Panc1 (cell line): ENCODE data around the gene PDE4B. TPM values are rescaled to one million over a fixed set of nuclear protein-coding genes. Genes with fewer than 3 reads are reported as not detected.

Experiments
- ATAC-seq: fragments of 200-7000 bp; cut with Tn5 transposase; 2 replicates; pipeline ENCODE4 v1.9.1; 2020; ENCODE audit warnings: mild to moderate bottlenecking, moderate library complexity
- BruUV-seq: library from RNA; stranded (reverse); fragments of 400-500 nt; replicated peaks from 2 replicates; lab custom pipeline; 2021; lab: Mats Ljungman, UMichigan
- CTCF ChIA-PET: fragments of 300-600 bp; sonication (Branson Sonifier 250); formaldehyde crosslinking; loops from one replicate; lab custom pipeline; 2022; ENCODE audit warnings: antibody characterized with exemption; lab: Charles Lee
- POLR2A ChIA-PET: fragments of 300-600 bp; sonication (Branson Sonifier 250); formaldehyde crosslinking; loops from one replicate; lab custom pipeline; 2022; ENCODE audit warnings: antibody characterized with exemption; lab: Charles Lee
- DNase-seq: peaks from one replicate; pipeline ENCODE4 v3.0.0-alpha.2; 2010; ENCODE audit warnings: low read depth, low spot score
- H3K27ac ChIP-seq: 2 replicates; pipeline ENCODE4 v1.5.1; 2011; ENCODE audit warnings: mild to moderate bottlenecking, low read length, inconsistent platforms
- H3K27me3 ChIP-seq: fragments of 200-500 bp; sonication (Bioruptor generic); 2 replicates; pipeline ENCODE4 v1.6.0; 2014; ENCODE audit warnings: low read length, inconsistent platforms; ENCODE audit not compliant: control insufficient read depth, insufficient read depth
- H3K36me3 ChIP-seq: fragments of 200-500 bp; sonication (Bioruptor generic); 2 replicates; pipeline ENCODE4 v1.5.1; 2014; ENCODE audit warnings: inconsistent platforms, mild to moderate bottlenecking, low read length, moderate library complexity; ENCODE audit not compliant: control insufficient read depth, insufficient read depth
- H3K4me1 ChIP-seq: 2 replicates; pipeline ENCODE4 v1.5.1; 2011; ENCODE audit warnings: inconsistent platforms, mild to moderate bottlenecking, low read length, moderate library complexity; ENCODE audit not compliant: control insufficient read depth, insufficient read depth
- H3K4me3 ChIP-seq, 2 experiments: 2 replicates each; pipeline ENCODE4 v1.5.1; 2011 to 2012; ENCODE audit warnings: low read depth in 2 of 2, low read length in 2 of 2, mild to moderate bottlenecking in 2 of 2, inconsistent platforms in 1 of 2, moderate library complexity in 1 of 2
- H3K9me3 ChIP-seq: fragments of 200-500 bp; sonication (Bioruptor generic); 2 replicates; pipeline ENCODE4 v1.5.1; 2014; ENCODE audit warnings: low read depth, mild to moderate bottlenecking, inconsistent platforms, low read length, moderate library complexity; ENCODE audit not compliant: control insufficient read depth, insufficient read depth
- POLR2AphosphoS5 ChIP-seq: IDR thresholded peaks from 2 replicates; pipeline ENCODE4 v1.6.1; 2012; ENCODE audit warnings: mild to moderate bottlenecking, low read depth, low read length, moderate library complexity
- SIN3A ChIP-seq: IDR thresholded peaks from 2 replicates; pipeline ENCODE4 v1.6.1; 2012; ENCODE audit warnings: low read depth, mild to moderate bottlenecking, low read length, moderate library complexity, borderline replicate concordance; ENCODE audit not compliant: insufficient read depth
- TCF7L2 ChIP-seq: IDR thresholded peaks from 2 replicates; pipeline ENCODE4 v1.6.1; 2011; ENCODE audit warnings: mild to moderate bottlenecking, low read depth, low read length, inconsistent platforms
- in situ Hi-C: cut with HindIII; loops from 2 replicates; pipeline ENCODE4 v1.10.0; 2016; ENCODE audit warnings: low sequenced_read_pairs, low pct_unique_long_range_greater_than_20kb
- intact Hi-C: fragments of 100-400 bp; cut with micrococcal nuclease; formaldehyde crosslinking; loops from one replicate; pipeline ENCODE4 v1.10.0; 2022; ENCODE audit not compliant: unreplicated experiment
- total RNA-seq: library from RNA; stranded (reverse); gene quantifications from one replicate; pipeline ENCODE4 v1.2.1, GENCODE V29; 2021; ENCODE audit not compliant: unreplicated experiment
- TF ChIP-seq, protein P1 (sequence below), 2 experiments: IDR thresholded peaks; 2 replicates each; pipeline ENCODE4 v1.6.1; 2011 to 2012; ENCODE audit warnings: low read depth in 2 of 2, control low read depth in 1 of 2, low read length in 1 of 2, mild to moderate bottlenecking in 1 of 2, moderate library complexity in 1 of 2; ENCODE audit not compliant: insufficient read depth in 1 of 2
- TF ChIP-seq, protein P2 (sequence below): fragments of 450-650 bp; IDR thresholded peaks from 2 replicates; pipeline ENCODE4 v1.5.1; 2017; ENCODE audit warnings: mild to moderate bottlenecking

PDE4B gene
- total RNA-seq, 1 experiment from 2014 or later = 0.26 TPM

DNA sequence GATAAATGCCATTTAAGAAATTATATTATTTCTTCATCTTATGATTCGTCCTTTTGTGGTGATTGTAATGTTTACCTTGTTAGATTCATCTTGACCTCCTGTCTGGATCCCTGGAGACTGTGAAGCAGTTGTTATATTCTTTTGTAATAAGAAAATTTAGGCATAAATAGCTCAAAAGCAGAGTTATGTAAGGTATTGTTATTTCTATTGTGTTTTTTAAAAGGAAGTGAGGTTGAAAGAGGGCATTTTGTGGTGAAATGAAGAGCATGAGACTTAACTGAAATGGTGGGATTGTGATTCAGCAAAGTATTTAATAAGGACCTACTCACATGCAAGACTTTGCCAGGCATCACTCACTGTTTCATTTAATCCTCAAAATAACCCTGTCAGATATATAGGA is 104.0 kb downstream of the PDE4B start:
- Histone ChIP-seq H3K27ac (no peak overlapping the region), H3K36me3 (no peaks in the 10 kb centered on the region), H3K9me3 (no peaks in the 10 kb centered on the region), H3K4me3 (no peak overlapping the region), H3K27me3 (no peaks in the 10 kb centered on the region), H3K4me1 (no peaks in the 10 kb centered on the region)
- no peak for ATAC-seq
- BruUV-seq = no TSS peak
- intact Hi-C loops = no loop called here
- in situ Hi-C loops = no loop called here
- POLR2A ChIA-PET = no interaction called here
- TF ChIP-seq POLR2AphosphoS5 (no peak), TCF7L2 (no peak), SIN3A (no peak)
- TF ChIP-seq, protein P1, sequence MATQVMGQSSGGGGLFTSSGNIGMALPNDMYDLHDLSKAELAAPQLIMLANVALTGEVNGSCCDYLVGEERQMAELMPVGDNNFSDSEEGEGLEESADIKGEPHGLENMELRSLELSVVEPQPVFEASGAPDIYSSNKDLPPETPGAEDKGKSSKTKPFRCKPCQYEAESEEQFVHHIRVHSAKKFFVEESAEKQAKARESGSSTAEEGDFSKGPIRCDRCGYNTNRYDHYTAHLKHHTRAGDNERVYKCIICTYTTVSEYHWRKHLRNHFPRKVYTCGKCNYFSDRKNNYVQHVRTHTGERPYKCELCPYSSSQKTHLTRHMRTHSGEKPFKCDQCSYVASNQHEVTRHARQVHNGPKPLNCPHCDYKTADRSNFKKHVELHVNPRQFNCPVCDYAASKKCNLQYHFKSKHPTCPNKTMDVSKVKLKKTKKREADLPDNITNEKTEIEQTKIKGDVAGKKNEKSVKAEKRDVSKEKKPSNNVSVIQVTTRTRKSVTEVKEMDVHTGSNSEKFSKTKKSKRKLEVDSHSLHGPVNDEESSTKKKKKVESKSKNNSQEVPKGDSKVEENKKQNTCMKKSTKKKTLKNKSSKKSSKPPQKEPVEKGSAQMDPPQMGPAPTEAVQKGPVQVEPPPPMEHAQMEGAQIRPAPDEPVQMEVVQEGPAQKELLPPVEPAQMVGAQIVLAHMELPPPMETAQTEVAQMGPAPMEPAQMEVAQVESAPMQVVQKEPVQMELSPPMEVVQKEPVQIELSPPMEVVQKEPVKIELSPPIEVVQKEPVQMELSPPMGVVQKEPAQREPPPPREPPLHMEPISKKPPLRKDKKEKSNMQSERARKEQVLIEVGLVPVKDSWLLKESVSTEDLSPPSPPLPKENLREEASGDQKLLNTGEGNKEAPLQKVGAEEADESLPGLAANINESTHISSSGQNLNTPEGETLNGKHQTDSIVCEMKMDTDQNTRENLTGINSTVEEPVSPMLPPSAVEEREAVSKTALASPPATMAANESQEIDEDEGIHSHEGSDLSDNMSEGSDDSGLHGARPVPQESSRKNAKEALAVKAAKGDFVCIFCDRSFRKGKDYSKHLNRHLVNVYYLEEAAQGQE (IDR thresholded peaks at IDR 0.05; ENCODE audit: insufficient read depth in 1 of 2, low read depth in 2 of 2, low read length in 1 of 2) = no peak
- TF ChIP-seq, protein P2, sequence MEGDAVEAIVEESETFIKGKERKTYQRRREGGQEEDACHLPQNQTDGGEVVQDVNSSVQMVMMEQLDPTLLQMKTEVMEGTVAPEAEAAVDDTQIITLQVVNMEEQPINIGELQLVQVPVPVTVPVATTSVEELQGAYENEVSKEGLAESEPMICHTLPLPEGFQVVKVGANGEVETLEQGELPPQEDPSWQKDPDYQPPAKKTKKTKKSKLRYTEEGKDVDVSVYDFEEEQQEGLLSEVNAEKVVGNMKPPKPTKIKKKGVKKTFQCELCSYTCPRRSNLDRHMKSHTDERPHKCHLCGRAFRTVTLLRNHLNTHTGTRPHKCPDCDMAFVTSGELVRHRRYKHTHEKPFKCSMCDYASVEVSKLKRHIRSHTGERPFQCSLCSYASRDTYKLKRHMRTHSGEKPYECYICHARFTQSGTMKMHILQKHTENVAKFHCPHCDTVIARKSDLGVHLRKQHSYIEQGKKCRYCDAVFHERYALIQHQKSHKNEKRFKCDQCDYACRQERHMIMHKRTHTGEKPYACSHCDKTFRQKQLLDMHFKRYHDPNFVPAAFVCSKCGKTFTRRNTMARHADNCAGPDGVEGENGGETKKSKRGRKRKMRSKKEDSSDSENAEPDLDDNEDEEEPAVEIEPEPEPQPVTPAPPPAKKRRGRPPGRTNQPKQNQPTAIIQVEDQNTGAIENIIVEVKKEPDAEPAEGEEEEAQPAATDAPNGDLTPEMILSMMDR = no peak
- DNase-seq = no peak
- CTCF ChIA-PET = no interaction called here

DNA sequence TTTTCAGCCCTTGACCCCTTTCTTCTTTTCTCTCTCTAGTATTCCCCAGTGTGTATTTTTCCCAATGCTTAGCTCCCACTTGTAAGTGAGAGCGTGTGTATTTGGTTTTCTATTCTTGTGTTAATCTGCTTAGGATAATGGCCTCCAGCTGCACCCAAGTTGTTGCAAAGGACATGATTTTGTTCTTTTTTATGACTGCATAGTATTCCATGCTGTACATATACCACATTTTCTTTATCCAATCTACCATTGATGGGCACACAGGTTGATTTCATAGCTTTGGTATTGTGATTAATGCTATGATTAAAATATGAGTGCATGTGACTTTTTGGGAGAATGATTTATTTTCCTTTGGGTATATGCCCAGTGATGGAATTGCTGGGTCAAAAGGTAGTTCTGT is 104.8 kb downstream of the PDE4B start:
- ChIA-PET CTCF (no interaction called here), POLR2A (no interaction called here)
- no TSS peak for BruUV-seq
- H3K27ac ChIP-seq = no peak overlapping the region
- no peaks in the 10 kb centered on the region for H3K9me3 ChIP-seq
- intact Hi-C loops = no loop called here
- TF ChIP-seq TCF7L2 = no peak
- TF ChIP-seq, protein P1 (IDR thresholded peaks at IDR 0.05; ENCODE audit: insufficient read depth in 1 of 2, low read depth in 2 of 2, low read length in 1 of 2) = no peak
- no peak for TF ChIP-seq POLR2AphosphoS5
- no peak for TF ChIP-seq SIN3A
- TF ChIP-seq, protein P2 = no peak
- H3K27me3 ChIP-seq = no peaks in the 10 kb centered on the region
- no peak for ATAC-seq
- no peaks in the 10 kb centered on the region for H3K36me3 ChIP-seq
- in situ Hi-C loops = no loop called here
- H3K4me1 ChIP-seq = no peaks in the 10 kb centered on the region
- no peak overlapping the region for H3K4me3 ChIP-seq
- DNase-seq = no peak
